HG02763 (cell line): ENCODE data around the gene GNAS-AS1.

Experiments used
- ATAC-seq: cut with Tn5 transposase; IDR thresholded peaks from one replicate; pipeline ENCODE4 v1.9.1; 2021; ENCODE audit warnings: mild to moderate bottlenecking, moderate library complexity; ENCODE audit not compliant: unreplicated experiment

The GNAS-AS1 gene

GRCh38 chr20:58888103-58888502 is 37.4 kb upstream of the GNAS-AS1 start:
- ATAC-seq = no peak

GRCh38 chr20:58886546-58886945 is 35.8 kb upstream of the GNAS-AS1 start:
- ATAC-seq = no peak

- no peak for ATAC-seq
These were observed 34.3 kb upstream of the GNAS-AS1 start for GRCh38 chr20:58884966-58885365.

- no peak for ATAC-seq
These were observed 32.6 kb upstream of the GNAS-AS1 start for GRCh38 chr20:58883241-58883691.

GRCh38 chr20:58882704-58883089 is 32.0 kb upstream of the GNAS-AS1 start:
- ATAC-seq = no peak

GRCh38 chr20:58880994-58881752 is 30.5 kb upstream of the GNAS-AS1 start:
- no peak for ATAC-seq

GRCh38 chr20:58880441-58880840 is 29.7 kb upstream of the GNAS-AS1 start:
- ATAC-seq = no peak

- no peak for ATAC-seq
These were observed 27.7 kb upstream of the GNAS-AS1 start for GRCh38 chr20:58878399-58878798.

GRCh38 chr20:58877976-58878360 is 27.3 kb upstream of the GNAS-AS1 start:
- ATAC-seq = no peak

- ATAC-seq = no peak
These were observed 26.6 kb upstream of the GNAS-AS1 start for GRCh38 chr20:58877050-58877975.

GRCh38 chr20:58876437-58876836 is 25.7 kb upstream of the GNAS-AS1 start:
- no peak for ATAC-seq

GRCh38 chr20:58875541-58876134 is 24.9 kb upstream of the GNAS-AS1 start:
- no peak for ATAC-seq

- ATAC-seq = no peak
These were observed 24.4 kb upstream of the GNAS-AS1 start for GRCh38 chr20:58875111-58875510.

- no peak for ATAC-seq
These were observed 23.8 kb upstream of the GNAS-AS1 start for GRCh38 chr20:58874469-58874868.

- no peak for ATAC-seq
These were observed 20.9 kb upstream of the GNAS-AS1 start for GRCh38 chr20:58871533-58872102.

- ATAC-seq = no peak
These were observed 19.8 kb upstream of the GNAS-AS1 start for GRCh38 chr20:58870293-58871014.

GRCh38 chr20:58869662-58870227 is 19.0 kb upstream of the GNAS-AS1 start:
- no peak for ATAC-seq

- no peak for ATAC-seq
These were observed 18.1 kb upstream of the GNAS-AS1 start for GRCh38 chr20:58868795-58869194.

- ATAC-seq = no peak
These were observed 16.5 kb upstream of the GNAS-AS1 start for GRCh38 chr20:58867211-58867610.

- no peak for ATAC-seq
These were observed 15.1 kb upstream of the GNAS-AS1 start for GRCh38 chr20:58865843-58866242.
